GM10266 (cell line): ENCODE results near the gene NISCH.

Source experiments
- DNase-seq: peaks from one replicate; pipeline ENCODE4 v3.0.0; 2012; ENCODE audit errors: extremely low spot score
- CTCF ChIP-seq: IDR thresholded peaks from 2 replicates; pipeline ENCODE4 v1.5.1; 2012; ENCODE audit warnings: mild to moderate bottlenecking, low read depth; ENCODE audit not compliant: control insufficient read depth, insufficient read depth; ENCODE audit errors: missing control alignments

Gene NISCH

GRCh38 chr3:52450489-52451236 is 4.7 kb upstream of the NISCH start:
- no peak for TF ChIP-seq CTCF
- DNase-seq = no peak

GRCh38 chr3:52451237-52452083 is 3.9 kb upstream of the NISCH start:
- no peak for TF ChIP-seq CTCF

GRCh38 chr3:52452126-52452525 is 3.3 kb upstream of the NISCH start:
- DNase-seq = no peak
- TF ChIP-seq CTCF = no peak

More at GRCh38 chr3:52451237-52452083, 3.9 kb upstream of the NISCH start:
- DNase-seq = no peak

GRCh38 chr3:52452570-52453221 is 2.7 kb upstream of the NISCH start:
- TF ChIP-seq CTCF = no peak
- DNase-seq = no peak

- no peak for DNase-seq
- TF ChIP-seq CTCF = no peak
Observed at GRCh38 chr3:52453496-52454249, 1.7 kb upstream of the NISCH start, which contains the start of gene TNNC1. TSS of gene TNNC1 (minus strand) at chr3:52454041. CDS start at chr3:52454015, 26 bp downstream.

- no peak for TF ChIP-seq CTCF
- DNase-seq = peak; percentile 32
Observed at GRCh38 chr3:52454250-52454937, 1.0 kb upstream of the NISCH start.
